Aorta (tissue), 5 donors: ENCODE measurements around the gene CALY. TPM values are rescaled to one million over a fixed set of nuclear protein-coding genes. Genes with fewer than 3 reads are reported as not detected.
"Not testable (repeated sequence)": the region's sequence is repeated elsewhere in the genome, so short reads cannot be mapped to it uniquely, and the experiment has no call there.

Source experiments
- ATAC-seq: fragments of 200-7000 bp; cut with Tn5 transposase; one replicate; pipeline ENCODE4 v1.9.1; 2022; ENCODE audit warnings: moderate library complexity; ENCODE audit not compliant: low FRiP score
- DNase-seq, 2 donors: peaks; one replicate each; pipeline ENCODE4 v3.0.0-alpha.2; 2020
- H3K27ac ChIP-seq, 2 donors: one replicate each; pipeline ENCODE4 v1.5.1; 2013; ENCODE audit warnings: low read length in 2 of 2, mild to moderate bottlenecking in 2 of 2, moderate library complexity in 2 of 2, control low read depth in 1 of 2, inconsistent platforms in 1 of 2, low read depth in 1 of 2
- H3K27me3 ChIP-seq, 2 donors: one replicate each; pipeline ENCODE4 v1.6.1; 2013; ENCODE audit warnings: control low read depth in 1 of 2, low read length in 1 of 2, mild to moderate bottlenecking in 1 of 2, moderate library complexity in 1 of 2; ENCODE audit not compliant: insufficient read depth in 2 of 2, control insufficient read depth in 1 of 2
- H3K36me3 ChIP-seq, 2 donors: one replicate each; pipeline ENCODE4 v1.6.1; 2013; ENCODE audit warnings: control low read depth in 1 of 2, low read length in 1 of 2, mild to moderate bottlenecking in 1 of 2; ENCODE audit not compliant: insufficient read depth in 2 of 2, control insufficient read depth in 1 of 2
- H3K4me1 ChIP-seq, 2 donors: one replicate each; pipeline ENCODE4 v1.6.1; 2013; ENCODE audit warnings: low read length in 2 of 2, control low read depth in 1 of 2, mild to moderate bottlenecking in 1 of 2, moderate library complexity in 1 of 2; ENCODE audit not compliant: insufficient read depth in 2 of 2, control insufficient read depth in 1 of 2
- H3K4me3 ChIP-seq, 2 donors: one replicate each; pipeline ENCODE4 v1.5.1; 2013; ENCODE audit warnings: low read length in 2 of 2, control low read depth in 1 of 2, mild to moderate bottlenecking in 1 of 2
- H3K9me3 ChIP-seq: one replicate; pipeline ENCODE4 v1.6.1; 2013; ENCODE audit warnings: mild to moderate bottlenecking, low read length; ENCODE audit not compliant: control insufficient read depth
- WGBS, 2 donors: extraction: QIAGEN DNeasy Blood & Tissue Kit; methylation state at CpG; one replicate each; pipeline ENCODE4 v1.1.7; 2013; 5-methylcytosine and 5-hydroxymethylcytosine counted together
- intact Hi-C, 2 donors: fragments of 100-400 bp; cut with DNase I; formaldehyde crosslinking; loops; one replicate each; pipeline versions ENCODE4 v1.14.2 to v1.15.0; 2022
- polyA plus RNA-seq, 2 donors: library from polyadenylated mRNA; stranded (reverse); fragments of 200-250 nt; gene quantifications; one replicate each; pipeline ENCODE4 v1.2.3, GENCODE V29; 2013
- total RNA-seq, 2 donors: library from RNA; stranded (reverse); fragmentation: NEBNext Ultra II Directional; extraction: Animal tissue kit (Norgen Biotek cat#: 25700); gene quantifications; one replicate each; pipeline ENCODE4 v1.2.1, GENCODE V29; 2021
- donor health status: healthy with polysubstance abuse.
- donor health status: Bipolar disorder and iron deficiency.
- donor health status: DM: no; HTN: no; CAD: no.
- donor health status: DM: no; HTN: no; CAD: no.
- donor health status: DM: yes; HTN: yes; CAD: no.

CALY gene
- total and polyA plus RNA-seq, 4 donors, result not detected

DNA sequence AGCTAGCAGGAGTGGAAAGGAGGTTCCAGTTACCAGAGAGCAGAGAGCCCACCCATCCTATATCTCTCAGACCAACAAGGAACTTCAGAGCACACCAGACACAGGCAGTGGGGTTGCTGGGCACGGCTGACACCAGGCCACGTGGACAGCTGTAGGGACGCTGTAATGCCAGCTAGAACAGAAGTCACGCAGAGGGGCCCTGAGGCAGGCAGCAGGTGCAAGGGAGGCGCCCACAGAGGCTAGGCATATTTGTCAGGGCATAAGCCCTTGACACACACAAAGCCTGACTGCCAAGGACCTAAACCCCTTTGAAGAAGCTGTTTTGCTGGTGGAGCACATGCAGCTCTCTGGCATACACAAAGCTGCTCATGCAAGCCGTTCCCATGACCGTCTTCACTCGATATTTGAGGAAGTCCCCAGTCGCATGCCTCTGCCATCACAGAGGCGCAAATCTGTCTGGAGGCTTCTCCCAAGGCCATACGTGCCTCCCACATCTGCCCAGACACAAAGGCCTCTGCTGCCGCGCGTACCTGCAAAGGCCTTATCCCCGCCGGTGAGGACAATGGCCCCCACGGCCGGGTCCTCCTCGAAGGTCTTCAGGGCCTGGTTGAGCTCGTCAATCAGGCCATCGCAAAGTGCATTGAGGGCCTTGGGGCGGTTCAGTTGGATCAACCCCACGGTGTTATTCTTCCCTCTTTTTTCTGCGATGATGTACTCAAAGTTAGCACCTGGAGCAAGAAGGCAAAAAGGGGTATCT, 33.5 kb upstream of the CALY start:
- Histone ChIP-seq H3K27ac (no peak overlapping the region), H3K27me3 (no peaks in the 10 kb centered on the region), H3K9me3 (no peaks in the 10 kb centered on the region), H3K36me3 (peaks cover 8 to 10% of the 10 kb centered on the region in 2 donors), H3K4me3 (no peak overlapping the region), H3K4me1 (no peaks in the 10 kb centered on the region)
- intact Hi-C loops, result loop anchor here in 1 of 2 donors (5.0 kb wide), 1 partner anchor 58 kb away; no protein-coding TSS in a partner anchor
- peak in 1 of 2 donors; percentile 70 for DNase-seq
- no peak for ATAC-seq
- 89 to 91% methylated on average over 24 of the region's 24 CpGs for WGBS, 2 donors

DNA sequence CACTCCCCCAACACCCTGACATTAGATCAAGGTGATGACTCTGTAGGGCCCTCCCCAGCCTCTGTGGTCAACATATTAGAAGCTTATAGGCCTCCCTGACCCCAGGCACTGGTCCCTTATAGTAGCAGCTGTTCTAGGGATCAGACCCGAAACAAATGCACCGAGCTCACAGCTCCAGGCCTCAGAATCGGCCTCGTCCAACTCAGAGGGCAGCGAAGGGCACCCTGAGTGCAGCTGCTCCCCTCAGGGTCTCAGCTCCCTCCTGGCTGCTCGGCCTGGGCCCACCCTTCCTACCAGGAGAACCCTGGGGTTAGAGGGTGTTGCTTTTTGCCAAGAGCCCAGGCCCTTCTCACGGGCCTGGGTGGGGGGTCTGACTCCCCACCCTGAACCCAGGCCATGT, 31.5 kb upstream of the CALY start:
- Histone ChIP-seq H3K9me3 (no peaks in the 10 kb centered on the region), H3K27ac (no peak overlapping the region), H3K36me3 (peaks cover 8 to 10% of the 10 kb centered on the region in 2 donors), H3K27me3 (no peaks in the 10 kb centered on the region), H3K4me1 (no peaks in the 10 kb centered on the region), H3K4me3 (no peak overlapping the region)
- DNase-seq, result peak in 1 of 2 donors; percentile 61
- no peak for ATAC-seq
- 90 to 91% methylated on average over 7 of the region's 7 CpGs for WGBS, 2 donors
- intact Hi-C loops, result no loop called here

DNA sequence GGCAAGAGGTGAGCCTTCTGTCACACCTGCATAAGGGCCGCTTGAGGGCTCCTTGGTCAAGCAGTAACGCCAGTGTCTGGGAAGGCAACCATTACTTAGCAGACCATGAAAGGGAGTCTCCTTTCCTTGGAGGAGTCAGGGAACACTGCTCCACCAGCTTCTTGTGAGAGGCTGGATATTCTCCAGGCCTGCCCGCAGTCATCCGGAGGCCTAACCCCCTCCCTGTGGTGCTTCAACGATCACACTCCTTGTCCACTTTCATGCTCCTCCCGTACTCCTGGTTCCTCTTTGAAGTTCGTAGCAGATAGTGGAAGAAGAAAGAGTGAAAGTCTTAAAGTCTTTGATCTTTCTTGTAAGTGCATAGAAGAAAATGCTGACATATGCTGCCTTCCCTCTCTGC, 30.8 kb upstream of the CALY start:
- 87 to 94% methylated on average over 3 to 4 of the region's 7 CpGs for WGBS, 2 donors

DNA sequence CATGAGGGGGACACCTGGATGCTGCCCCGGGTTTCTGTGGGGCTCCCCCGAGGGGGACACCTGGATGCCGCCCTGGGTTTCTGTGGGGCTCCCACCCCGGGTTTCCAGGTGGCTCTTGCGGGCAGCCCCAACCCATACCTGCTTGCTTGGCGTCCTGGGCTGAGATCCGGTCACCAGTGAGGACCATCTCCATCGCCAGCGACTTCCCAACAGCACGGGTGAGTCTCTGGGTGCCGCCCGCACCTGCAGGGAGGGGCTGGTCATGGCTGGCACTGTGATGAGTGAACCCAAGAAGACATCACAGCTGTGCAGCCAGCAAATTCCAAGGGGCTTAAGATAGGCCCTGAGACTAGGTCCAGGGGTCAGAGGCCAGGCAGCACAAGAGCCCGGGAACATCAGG, 30.1 kb upstream of the CALY start:
- no peak overlapping the region for H3K27ac ChIP-seq
- intact Hi-C loops, result no loop called here
- H3K36me3 ChIP-seq, result peaks cover 8 to 10% of the 10 kb centered on the region in 2 donors
- DNase-seq (no peak), ATAC-seq (no peak)
- H3K9me3 ChIP-seq, result no peaks in the 10 kb centered on the region
- 94 to 96% methylated on average over 13 of the region's 13 CpGs for WGBS, 2 donors
- H3K4me1 ChIP-seq, result no peaks in the 10 kb centered on the region
- no peak overlapping the region for H3K4me3 ChIP-seq
- H3K27me3 ChIP-seq, result no peaks in the 10 kb centered on the region

More for the DNA sequence above, 30.8 kb upstream of the CALY start:
- H3K4me3 ChIP-seq, H3K27ac ChIP-seq, H3K27me3 ChIP-seq, H3K9me3 ChIP-seq, H3K36me3 ChIP-seq, H3K4me1 ChIP-seq, intact Hi-C loops, ATAC-seq, DNase-seq: not testable (repeated sequence)

DNA sequence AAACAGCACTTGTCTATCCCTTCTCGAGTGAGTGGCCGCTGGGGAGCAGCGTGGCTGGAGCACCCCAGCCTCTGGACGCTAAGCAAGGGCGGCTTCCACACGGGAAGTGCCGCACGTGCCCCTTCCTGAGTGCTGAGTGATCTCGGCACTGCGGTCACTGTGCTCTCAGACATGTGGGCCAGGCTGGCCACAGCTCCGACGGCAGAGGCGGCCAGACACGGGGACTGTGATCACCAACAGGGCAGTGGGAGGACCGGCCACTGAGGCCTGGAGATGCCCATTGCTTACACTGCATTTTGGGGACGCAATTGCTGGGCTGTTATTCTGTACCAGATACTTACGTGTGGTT, 29.4 kb upstream of the CALY start:
- H3K36me3 ChIP-seq, result peaks cover 8 to 10% of the 10 kb centered on the region in 2 donors
- DNase-seq, result no peak
- H3K9me3 ChIP-seq, result no peaks in the 10 kb centered on the region
- no peak overlapping the region for H3K27ac ChIP-seq
- no peaks in the 10 kb centered on the region for H3K27me3 ChIP-seq
- no peaks in the 10 kb centered on the region for H3K4me1 ChIP-seq
- ATAC-seq, result no peak
- no peak overlapping the region for H3K4me3 ChIP-seq
- 84 to 85% methylated on average over 17 of the region's 17 CpGs for WGBS, 2 donors
- intact Hi-C loops, result no loop called here

- ATAC-seq, result no peak
- Histone ChIP-seq H3K27ac (no peak overlapping the region), H3K36me3 (peaks cover 8 to 10% of the 10 kb centered on the region in 2 donors), H3K4me1 (no peaks in the 10 kb centered on the region), H3K27me3 (no peaks in the 10 kb centered on the region), H3K9me3 (no peaks in the 10 kb centered on the region), H3K4me3 (no peak overlapping the region)
- 88% methylated on average over 13 of the region's 13 CpGs for WGBS, 2 donors
- intact Hi-C loops, result no loop called here
- DNase-seq, result no peak
Observed at GRCh38 chr10:133365461-133366129, 28.9 kb upstream of the CALY start.

DNA sequence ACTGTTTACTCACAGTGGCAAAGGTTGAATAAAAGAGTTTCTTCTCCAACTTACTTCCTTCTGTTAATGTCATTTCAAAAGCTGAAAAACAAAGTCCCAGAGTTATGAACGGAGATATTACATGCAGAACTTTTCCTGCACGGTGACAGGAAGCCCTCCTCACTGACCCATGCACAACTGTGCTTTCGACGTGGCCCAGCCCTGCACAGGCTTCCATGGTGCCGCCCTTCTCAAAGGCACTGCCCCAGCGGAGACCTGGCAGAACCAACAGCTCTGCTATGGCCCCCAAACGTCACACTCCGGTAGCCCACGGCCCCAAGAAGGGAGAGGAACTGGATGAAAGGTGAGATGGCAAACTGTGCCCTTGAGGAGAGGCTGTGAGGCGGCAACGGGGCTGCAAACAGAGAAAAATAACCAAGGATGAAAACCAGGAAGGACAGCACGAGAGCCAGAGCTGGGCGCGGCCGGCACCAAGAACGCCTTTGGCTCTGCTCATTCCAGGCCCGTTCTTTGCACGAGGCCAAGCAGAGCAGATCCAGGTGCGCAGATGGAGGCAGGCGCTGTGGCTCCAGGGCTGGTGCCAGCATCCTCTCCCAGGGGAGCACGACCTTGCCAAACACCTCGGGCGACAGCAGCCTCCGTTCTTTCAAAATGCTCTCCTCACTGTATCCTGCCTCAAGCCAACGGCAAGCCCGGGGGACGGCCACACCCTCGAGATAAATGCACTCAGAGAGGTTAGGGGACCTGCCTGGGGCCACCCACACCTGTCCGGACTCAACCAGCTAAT, 28.1 kb upstream of the CALY start:
- H3K27me3 ChIP-seq, result no peaks in the 10 kb centered on the region
- no peak for ATAC-seq
- H3K4me1 ChIP-seq, result no peaks in the 10 kb centered on the region
- H3K27ac ChIP-seq, result no peak overlapping the region
- intact Hi-C loops, result no loop called here
- WGBS, 2 donors, result 86 to 89% methylated on average over 29 of the region's 29 CpGs
- H3K36me3 ChIP-seq, result peaks cover 8 to 10% of the 10 kb centered on the region in 2 donors
- peak in 1 of 2 donors; percentile 69 for DNase-seq
- H3K9me3 ChIP-seq, result no peaks in the 10 kb centered on the region
- H3K4me3 ChIP-seq, result no peak overlapping the region

- DNase-seq (no peak), ATAC-seq (no peak)
- Histone ChIP-seq H3K4me1 (no peaks in the 10 kb centered on the region), H3K36me3 (peaks cover 3 to 7% of the 10 kb centered on the region in 2 donors), H3K27ac (no peak overlapping the region), H3K4me3 (no peak overlapping the region), H3K27me3 (no peaks in the 10 kb centered on the region), H3K9me3 (no peaks in the 10 kb centered on the region)
- intact Hi-C loops, result no loop called here
- 89 to 91% methylated on average over 13 of the region's 13 CpGs for WGBS, 2 donors
Observed at GRCh38 chr10:133362846-133363245, 26.1 kb upstream of the CALY start.
